Measurements from ENCODE around the gene TYW1B. TPM values are rescaled to one million over a fixed set of nuclear protein-coding genes. Genes with fewer than 3 reads are reported as not detected.
"Not testable (repeated sequence)": the region's sequence is repeated elsewhere in the genome, so short reads cannot be mapped to it uniquely, and the experiment has no call there.

The TYW1B gene
- total RNA-seq, 2 donors from 2014 or later, result 1.2 to 3.5 TPM

DNA sequence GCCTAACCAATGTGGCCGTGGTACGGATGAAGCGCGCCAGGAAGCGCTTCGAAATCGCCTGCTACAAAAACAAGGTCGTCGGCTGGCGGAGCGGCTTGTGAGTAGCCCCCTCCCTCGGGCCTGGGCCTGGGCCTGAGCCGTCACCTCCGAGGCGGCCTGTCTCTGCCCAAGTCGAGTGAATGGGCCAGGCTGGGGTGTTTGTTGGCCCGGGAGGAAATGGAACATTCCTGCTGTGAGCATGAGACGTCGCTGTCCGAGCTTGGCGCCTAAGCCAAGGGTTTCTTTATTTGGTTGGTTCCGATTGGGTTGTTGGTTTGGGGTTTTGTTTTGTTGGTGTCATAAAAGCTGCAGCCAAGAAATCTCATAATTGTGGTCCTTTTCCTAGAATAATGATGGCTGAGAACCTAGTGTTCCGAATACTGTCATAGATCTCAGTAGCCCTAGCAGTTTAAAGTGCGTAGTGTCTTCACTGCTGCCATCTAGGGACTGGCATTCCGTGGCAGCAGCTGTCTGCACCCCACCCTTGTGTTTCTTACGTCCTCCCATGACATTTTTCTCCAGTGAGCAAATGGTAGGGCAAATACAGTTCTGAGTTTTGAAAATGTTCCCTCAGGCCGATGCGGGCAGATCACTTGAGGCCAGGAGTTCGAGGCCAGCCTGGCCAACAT, 1.8 kb upstream of the TYW1B start:
- Histone ChIP-seq H3K36me3 (peaks cover 38% of the 10 kb centered on the region), H3K27ac (peak overlapping the region; percentile 97 to 99), H3K4me1 (peaks cover 0 to 21% of the 10 kb centered on the region in 2 donors), H3K4me3 (peak overlapping the region; percentile 80 to 87)
- H3K27me3 ChIP-seq, H3K9me3 ChIP-seq: not testable (repeated sequence)
- peak; percentile 81 for DNase-seq (ENCODE audit: low spot score)
- TF ChIP-seq, protein P1, sequence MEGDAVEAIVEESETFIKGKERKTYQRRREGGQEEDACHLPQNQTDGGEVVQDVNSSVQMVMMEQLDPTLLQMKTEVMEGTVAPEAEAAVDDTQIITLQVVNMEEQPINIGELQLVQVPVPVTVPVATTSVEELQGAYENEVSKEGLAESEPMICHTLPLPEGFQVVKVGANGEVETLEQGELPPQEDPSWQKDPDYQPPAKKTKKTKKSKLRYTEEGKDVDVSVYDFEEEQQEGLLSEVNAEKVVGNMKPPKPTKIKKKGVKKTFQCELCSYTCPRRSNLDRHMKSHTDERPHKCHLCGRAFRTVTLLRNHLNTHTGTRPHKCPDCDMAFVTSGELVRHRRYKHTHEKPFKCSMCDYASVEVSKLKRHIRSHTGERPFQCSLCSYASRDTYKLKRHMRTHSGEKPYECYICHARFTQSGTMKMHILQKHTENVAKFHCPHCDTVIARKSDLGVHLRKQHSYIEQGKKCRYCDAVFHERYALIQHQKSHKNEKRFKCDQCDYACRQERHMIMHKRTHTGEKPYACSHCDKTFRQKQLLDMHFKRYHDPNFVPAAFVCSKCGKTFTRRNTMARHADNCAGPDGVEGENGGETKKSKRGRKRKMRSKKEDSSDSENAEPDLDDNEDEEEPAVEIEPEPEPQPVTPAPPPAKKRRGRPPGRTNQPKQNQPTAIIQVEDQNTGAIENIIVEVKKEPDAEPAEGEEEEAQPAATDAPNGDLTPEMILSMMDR (IDR thresholded peaks at IDR 0.05), result peak in 1 of 2 donors; percentile 47

DNA sequence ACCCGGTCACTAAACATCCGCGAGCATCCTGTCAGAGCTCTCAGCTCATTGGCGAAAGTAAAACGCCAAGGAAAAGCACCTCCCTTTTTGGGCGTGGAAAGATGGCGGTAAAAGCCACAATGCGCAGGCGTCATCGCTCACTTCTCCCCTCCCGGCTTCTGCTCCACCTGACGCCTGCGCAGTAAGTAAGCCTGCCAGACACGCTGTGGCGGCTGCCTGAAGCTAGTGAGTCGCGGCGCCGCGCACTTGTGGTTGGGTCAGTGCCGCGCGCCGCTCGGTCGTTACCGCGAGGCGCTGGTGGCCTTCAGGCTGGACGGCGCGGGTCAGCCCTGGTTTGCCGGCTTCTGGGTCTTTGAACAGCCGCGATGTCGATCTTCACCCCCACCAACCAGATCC, 1.3 kb upstream of the TYW1B start:
- H3K9me3 ChIP-seq, H3K27me3 ChIP-seq: not testable (repeated sequence)
- Histone ChIP-seq H3K4me3 (peak overlapping the region; percentile 80 to 87), H3K27ac (peak overlapping the region; percentile 97 to 99), H3K36me3 (peaks cover 33% of the 10 kb centered on the region), H3K4me1 (peaks cover 0 to 21% of the 10 kb centered on the region in 2 donors)
- DNase-seq (ENCODE audit: low spot score), result peak; percentile 98

DNA sequence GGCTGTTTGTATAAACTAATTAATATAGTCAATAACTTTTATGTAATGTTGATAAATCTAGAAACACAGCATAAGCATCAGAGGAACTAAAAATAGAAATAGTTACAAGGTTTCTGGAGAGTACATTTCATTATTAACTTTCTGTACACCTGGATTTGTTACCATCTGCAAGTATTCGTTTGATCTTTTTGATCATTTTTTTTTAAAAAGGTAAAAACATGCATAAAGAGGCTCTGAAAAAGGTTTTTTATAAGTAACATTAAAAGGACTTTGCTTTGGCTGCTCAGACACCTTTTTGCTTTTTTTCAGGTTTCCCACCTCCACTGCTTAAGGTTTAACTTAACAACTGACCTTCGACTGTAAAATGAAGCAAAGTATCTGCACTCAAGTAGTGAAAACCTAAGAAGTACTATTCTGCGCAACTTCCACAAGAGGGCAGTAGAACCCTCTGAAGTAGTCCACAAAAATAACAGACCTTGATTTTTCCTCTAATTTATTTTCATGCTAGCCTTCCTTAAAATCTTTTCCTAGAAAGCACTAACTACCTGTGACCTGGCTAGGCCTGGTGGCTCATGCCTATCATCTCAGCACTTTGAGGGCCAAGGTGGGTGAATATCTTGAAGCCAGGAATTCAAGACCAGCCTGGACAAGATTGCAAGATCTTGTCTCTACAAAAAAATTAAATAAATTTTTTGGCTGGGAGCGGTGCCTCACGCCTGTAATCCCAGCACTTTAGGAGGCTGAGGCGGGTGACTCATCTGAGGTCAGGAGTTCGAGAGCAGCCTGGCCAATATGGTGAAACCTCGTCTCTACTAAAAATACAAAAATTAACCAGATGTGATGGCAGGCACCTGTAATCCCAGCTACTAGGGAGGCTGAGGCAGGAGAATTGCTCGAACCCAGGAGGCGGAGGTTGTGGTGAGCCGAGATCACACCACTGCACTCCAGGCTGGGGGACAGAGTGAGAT, 4.0 kb downstream of the TYW1B start:
- not testable (repeated sequence) for DNase-seq (ENCODE audit: low spot score); H3K4me1 ChIP-seq; H3K27ac ChIP-seq; H3K4me3 ChIP-seq; H3K27me3 ChIP-seq; H3K9me3 ChIP-seq; H3K36me3 ChIP-seq
- TF ChIP-seq, protein P1 (IDR thresholded peaks at IDR 0.05), result peak; percentile 15 to 63

DNA sequence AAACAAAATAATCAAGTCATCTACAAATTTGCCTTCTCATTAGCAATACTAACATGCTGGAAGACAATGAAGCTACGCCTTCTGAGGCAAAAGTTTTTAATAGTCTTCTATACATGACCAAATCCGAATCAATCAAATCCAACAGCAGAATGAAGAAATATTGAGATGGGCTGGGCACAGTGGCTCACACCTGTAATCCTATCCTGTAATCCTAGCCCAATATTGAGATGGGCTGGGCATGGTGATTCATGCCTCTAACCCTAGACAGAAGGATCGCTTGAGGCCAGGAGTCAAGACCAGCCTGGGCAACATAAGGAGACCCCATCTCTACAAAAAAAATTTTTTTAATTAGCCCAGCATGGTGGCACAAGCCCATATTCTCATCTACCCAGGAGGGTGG, 5.5 kb downstream of the TYW1B start:
- H3K4me1 ChIP-seq, result not testable (repeated sequence)

DNA sequence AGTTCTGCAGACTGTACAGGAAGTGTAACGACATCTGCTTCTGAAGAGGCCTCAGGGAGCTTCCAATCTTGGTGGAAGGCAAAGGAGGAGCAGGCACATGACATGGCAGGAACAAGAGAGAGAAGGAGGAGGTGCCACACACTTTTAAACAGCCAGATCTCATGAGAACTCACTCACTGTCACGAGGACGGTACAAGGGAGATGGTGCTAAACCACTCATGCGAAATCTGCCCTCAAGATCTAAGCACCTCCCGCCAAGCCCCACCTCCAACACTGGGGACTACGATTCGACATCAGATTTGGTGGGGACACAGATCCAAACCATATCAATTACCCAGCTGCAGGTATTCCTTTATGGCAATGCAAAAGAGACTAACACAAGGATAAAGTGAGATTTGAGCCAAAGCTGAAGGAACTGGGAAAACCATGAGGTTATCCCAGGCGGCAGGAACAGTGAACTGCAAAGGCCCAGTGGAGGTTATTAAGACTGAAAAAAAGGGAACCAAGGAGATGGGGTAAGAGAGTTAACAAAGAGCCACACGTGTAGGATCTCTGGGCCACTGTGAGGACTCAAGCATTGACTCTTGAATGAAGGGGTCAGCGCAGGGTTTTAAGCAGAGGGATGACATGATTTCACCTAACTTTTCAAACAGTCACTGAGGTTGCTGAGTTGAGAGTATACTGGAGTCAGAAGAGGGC, 9.2 kb downstream of the TYW1B start:
- H3K9me3 ChIP-seq; H3K36me3 ChIP-seq; H3K4me3 ChIP-seq; H3K27ac ChIP-seq; H3K4me1 ChIP-seq; H3K27me3 ChIP-seq; DNase-seq (ENCODE audit: low spot score): not testable (repeated sequence)

More for the DNA sequence above, 5.5 kb downstream of the TYW1B start:
- not testable (repeated sequence) for H3K27me3 ChIP-seq; H3K4me3 ChIP-seq; H3K27ac ChIP-seq; H3K36me3 ChIP-seq; H3K9me3 ChIP-seq; DNase-seq (ENCODE audit: low spot score)

DNA sequence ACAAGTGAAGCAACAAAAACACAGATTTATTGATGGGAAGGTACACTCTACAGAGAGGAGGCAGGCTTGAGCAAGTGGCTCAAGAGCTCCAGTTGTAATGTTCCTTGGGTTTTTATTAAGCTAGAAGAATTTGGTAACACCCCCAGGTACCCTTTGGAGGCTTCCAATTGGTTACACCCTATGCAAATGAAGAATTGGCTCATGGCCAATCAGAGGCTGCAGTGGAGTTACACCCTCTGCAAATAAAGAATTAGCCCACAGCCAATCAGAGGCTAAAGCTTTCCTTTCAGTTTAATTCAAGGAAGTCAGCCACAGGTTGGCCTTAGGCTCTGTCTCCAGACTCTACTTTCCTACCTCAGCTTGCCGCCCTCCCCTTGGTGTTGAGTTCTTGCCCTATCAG, 10.3 kb downstream of the TYW1B start:
- not testable (repeated sequence) for H3K4me1 ChIP-seq; DNase-seq (ENCODE audit: low spot score); H3K9me3 ChIP-seq; H3K27me3 ChIP-seq; H3K36me3 ChIP-seq; H3K4me3 ChIP-seq; H3K27ac ChIP-seq

DNA sequence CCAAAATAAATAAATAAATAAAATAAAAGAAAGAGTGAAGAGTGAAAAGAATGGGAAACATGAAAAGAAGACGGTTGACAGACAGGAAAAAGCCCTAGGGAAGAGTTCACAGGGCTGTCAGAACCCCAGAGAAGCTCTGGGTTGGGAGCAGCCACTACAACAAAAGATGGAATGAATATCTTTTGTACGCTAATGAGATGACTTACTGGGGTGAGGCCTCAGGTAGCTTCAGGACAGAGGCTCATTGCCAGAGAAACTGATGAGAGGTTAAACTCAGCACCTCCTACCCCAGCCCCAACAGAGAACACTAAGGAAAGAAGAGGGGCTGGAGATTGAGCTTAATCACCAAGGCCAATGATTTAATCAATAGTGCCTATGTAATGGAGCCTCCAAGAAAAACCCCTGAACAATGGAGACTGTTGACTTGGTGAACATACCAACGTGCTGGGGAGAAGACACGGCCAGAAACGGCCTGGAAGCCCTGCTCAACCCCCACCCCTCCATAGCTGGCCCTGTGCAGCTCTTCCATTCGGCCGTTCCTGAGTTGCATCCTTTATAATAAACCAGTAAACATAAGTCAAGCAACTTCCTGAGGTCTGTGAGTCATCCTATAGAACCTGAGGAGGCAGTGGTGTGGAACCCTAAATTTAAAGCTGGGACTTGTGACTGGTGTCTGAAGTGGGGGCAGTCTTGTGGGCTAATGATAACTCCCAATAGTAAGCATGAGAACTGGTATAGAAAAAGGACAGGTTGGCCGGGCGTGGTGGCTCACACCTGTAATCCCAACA, 11.4 kb downstream of the TYW1B start:
- not testable (repeated sequence) for DNase-seq (ENCODE audit: low spot score); H3K36me3 ChIP-seq; H3K27me3 ChIP-seq; H3K4me1 ChIP-seq; H3K27ac ChIP-seq; H3K4me3 ChIP-seq; H3K9me3 ChIP-seq

DNA sequence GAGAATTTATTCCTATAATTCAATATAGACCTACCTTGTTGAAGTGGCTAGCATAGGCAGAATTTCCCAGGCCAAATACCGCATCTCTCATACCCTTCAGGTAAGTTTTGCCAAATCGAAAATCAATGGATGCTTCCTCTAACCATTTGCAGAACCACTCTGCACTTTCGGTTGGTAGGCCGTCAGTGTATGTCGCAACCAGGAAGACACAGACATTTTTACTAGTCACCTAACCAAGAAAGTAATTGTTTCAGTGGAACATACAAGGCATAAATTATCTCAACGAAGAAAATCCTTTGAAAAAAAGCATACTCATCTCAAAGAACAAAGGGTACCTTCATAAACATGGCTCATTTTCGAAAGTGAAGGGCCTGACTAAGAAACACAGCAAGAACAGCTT, 17.6 kb downstream of the TYW1B start:
- not testable (repeated sequence) for H3K4me1 ChIP-seq; DNase-seq (ENCODE audit: low spot score); H3K4me3 ChIP-seq; H3K27me3 ChIP-seq; H3K9me3 ChIP-seq; H3K27ac ChIP-seq
- peaks cover 16% of the 10 kb centered on the region for H3K36me3 ChIP-seq

DNA sequence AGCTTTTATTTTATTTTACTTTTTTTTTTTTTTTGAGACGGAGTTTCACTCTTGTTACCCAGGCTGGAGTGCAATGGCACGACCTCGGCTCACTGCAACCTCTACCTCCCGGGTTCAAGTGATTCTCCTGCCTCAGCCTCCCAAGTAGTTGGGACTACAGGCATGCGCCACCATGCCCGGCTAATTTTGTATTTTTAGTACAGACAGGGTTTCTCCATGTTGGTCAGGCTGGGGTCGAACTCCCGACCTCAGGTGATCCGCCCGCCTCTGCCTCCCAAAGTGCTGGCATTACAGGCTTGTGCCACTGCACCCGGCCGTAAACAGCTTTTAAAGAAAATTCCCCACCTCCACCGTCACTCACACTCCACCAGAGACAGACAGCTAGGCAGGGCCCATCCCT, 19.5 kb downstream of the TYW1B start:
- H3K9me3 ChIP-seq; H3K27me3 ChIP-seq; H3K27ac ChIP-seq; DNase-seq (ENCODE audit: low spot score); H3K4me3 ChIP-seq; H3K4me1 ChIP-seq: not testable (repeated sequence)
- peaks cover 20% of the 10 kb centered on the region for H3K36me3 ChIP-seq

DNA sequence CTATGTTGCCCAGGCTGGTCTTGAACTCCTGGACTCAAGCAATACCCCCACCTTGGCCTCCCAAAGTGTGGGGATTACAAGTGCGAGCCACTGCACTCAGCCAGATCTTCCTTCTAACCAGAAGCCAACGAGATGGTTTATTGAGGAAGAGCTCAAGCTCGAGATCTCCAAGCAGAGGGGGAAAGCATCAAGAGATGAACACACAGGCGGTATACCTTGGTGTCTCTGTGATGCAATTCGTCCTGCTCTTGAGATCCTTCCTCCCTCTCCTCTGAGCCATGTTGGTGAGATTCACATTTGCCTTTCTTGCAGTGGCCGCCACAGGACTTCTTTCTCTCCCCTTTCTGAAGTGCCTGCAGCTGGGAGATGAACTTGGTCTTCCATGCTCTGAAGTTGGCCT, 21.1 kb downstream of the TYW1B start:
- H3K27me3 ChIP-seq; DNase-seq (ENCODE audit: low spot score); H3K4me1 ChIP-seq; H3K27ac ChIP-seq; H3K4me3 ChIP-seq; H3K9me3 ChIP-seq: not testable (repeated sequence)
- H3K36me3 ChIP-seq, result peaks cover 20% of the 10 kb centered on the region
